Immature natural killer cell (primary cell): Measurements from ENCODE around the gene ZNF169. TPM values are rescaled to one million over a fixed set of nuclear protein-coding genes. Genes with fewer than 3 reads are reported as not detected.
"Not testable (repeated sequence)": the region's sequence is repeated elsewhere in the genome, so short reads cannot be mapped to it uniquely, and the experiment has no call there.

Source experiments
- DNase-seq, 3 donors: peaks; one replicate each; pipeline ENCODE4 v3.0.0; 2022; ENCODE audit warnings: mixed read lengths in 1 of 3
- H3K27ac Mint-ChIP-seq, 6 donors: one replicate each; pipeline ENCODE4 v1.8.0; 2020; ENCODE audit warnings: mixed read lengths in 6 of 6, mild to moderate bottlenecking in 5 of 6, inconsistent platforms in 4 of 6, moderate library complexity in 3 of 6
- H3K27me3 Mint-ChIP-seq, 3 donors: one replicate each; pipeline ENCODE4 v1.8.0; 2020 to 2021; ENCODE audit warnings: low read depth in 3 of 3, mild to moderate bottlenecking in 3 of 3, mixed read lengths in 3 of 3, moderate library complexity in 3 of 3, inconsistent platforms in 1 of 3
- H3K36me3 Mint-ChIP-seq, 3 donors: one replicate each; pipeline ENCODE4 v1.8.0; 2020; ENCODE audit warnings: mixed read lengths in 3 of 3, inconsistent platforms in 2 of 3, mild to moderate bottlenecking in 2 of 3
- H3K4me1 Mint-ChIP-seq, 2 donors: one replicate each; pipeline ENCODE4 v1.8.0; 2020; ENCODE audit warnings: inconsistent platforms in 2 of 2, mild to moderate bottlenecking in 2 of 2, mixed read lengths in 2 of 2, moderate library complexity in 1 of 2
- H3K4me3 Mint-ChIP-seq, 5 donors: one replicate each; pipeline ENCODE4 v1.8.0; 2020; ENCODE audit warnings: mild to moderate bottlenecking in 5 of 5, mixed read lengths in 5 of 5, inconsistent platforms in 3 of 5, moderate library complexity in 3 of 5
- H3K9me3 Mint-ChIP-seq, 6 donors: one replicate each; pipeline ENCODE4 v1.8.0; 2020; ENCODE audit warnings: mild to moderate bottlenecking in 6 of 6, mixed read lengths in 6 of 6, inconsistent platforms in 4 of 6, moderate library complexity in 3 of 6
- polyA plus RNA-seq, 3 donors: library from polyadenylated mRNA; unstranded; fragments of 300-500 nt; fragmentation: Illumina TruSeq; gene quantifications; one replicate each; pipeline ENCODE4 v1.2.3, GENCODE V29; 2021

The ZNF169 gene
- polyA plus RNA-seq, 3 donors from 2014 or later: 0.48 to 3.7 (median 0.68) TPM

GRCh38 chr9:94301583-94301982, 42.5 kb downstream of the ZNF169 start:
- H3K27me3 Mint-ChIP-seq: peaks cover 0 to 2% (median 0%) of the 10 kb centered on the region in 3 donors
- no peak overlapping the region for H3K4me3 Mint-ChIP-seq
- no peaks in the 10 kb centered on the region for H3K4me1 Mint-ChIP-seq
- no peak for DNase-seq
- H3K9me3 Mint-ChIP-seq: no peaks in the 10 kb centered on the region
- H3K27ac Mint-ChIP-seq: no peak overlapping the region
- H3K36me3 Mint-ChIP-seq: peaks cover 10 to 27% (median 20%) of the 10 kb centered on the region in 3 donors

GRCh38 chr9:94302426-94302825, 43.3 kb downstream of the ZNF169 start:
- Mint-ChIP-seq H3K4me3 (no peak overlapping the region), H3K27me3 (peaks cover 0 to 2% (median 0%) of the 10 kb centered on the region in 3 donors), H3K4me1 (no peaks in the 10 kb centered on the region), H3K36me3 (peaks cover 10 to 23% (median 14%) of the 10 kb centered on the region in 3 donors), H3K9me3 (no peaks in the 10 kb centered on the region), H3K27ac (no peak overlapping the region)
- no peak for DNase-seq

GRCh38 chr9:94303321-94303720, 44.2 kb downstream of the ZNF169 start:
- H3K27me3 Mint-ChIP-seq: peaks cover 0 to 2% (median 0%) of the 10 kb centered on the region in 3 donors

GRCh38 chr9:94315034-94315984, 56.2 kb downstream of the ZNF169 start:
- not testable (repeated sequence) for H3K36me3 Mint-ChIP-seq, H3K27ac Mint-ChIP-seq, H3K27me3 Mint-ChIP-seq, H3K9me3 Mint-ChIP-seq, H3K4me1 Mint-ChIP-seq, H3K4me3 Mint-ChIP-seq, DNase-seq

More at GRCh38 chr9:94303321-94303720, 44.2 kb downstream of the ZNF169 start:
- peaks cover 10 to 23% (median 14%) of the 10 kb centered on the region in 3 donors for H3K36me3 Mint-ChIP-seq
- no peak overlapping the region for H3K4me3 Mint-ChIP-seq
- H3K27ac Mint-ChIP-seq: no peak overlapping the region
- no peaks in the 10 kb centered on the region for H3K4me1 Mint-ChIP-seq
- no peaks in the 10 kb centered on the region for H3K9me3 Mint-ChIP-seq
- no peak for DNase-seq

- H3K36me3 Mint-ChIP-seq, H3K9me3 Mint-ChIP-seq, H3K4me1 Mint-ChIP-seq, H3K27me3 Mint-ChIP-seq, H3K27ac Mint-ChIP-seq, H3K4me3 Mint-ChIP-seq: not testable (repeated sequence)
- DNase-seq: peak in 2 of 3 donors; percentile 17 to 21
These were observed 57.1 kb downstream of the ZNF169 start for GRCh38 chr9:94316236-94316635.

GRCh38 chr9:94317949-94318657, 59.0 kb downstream of the ZNF169 start:
- DNase-seq, H3K4me3 Mint-ChIP-seq, H3K36me3 Mint-ChIP-seq, H3K9me3 Mint-ChIP-seq, H3K27me3 Mint-ChIP-seq, H3K27ac Mint-ChIP-seq, H3K4me1 Mint-ChIP-seq: not testable (repeated sequence)

GRCh38 chr9:94322342-94322940, 63.3 kb downstream of the ZNF169 start:
- not testable (repeated sequence) for H3K4me1 Mint-ChIP-seq, H3K27ac Mint-ChIP-seq, H3K27me3 Mint-ChIP-seq, H3K36me3 Mint-ChIP-seq, DNase-seq, H3K9me3 Mint-ChIP-seq, H3K4me3 Mint-ChIP-seq

- H3K4me1 Mint-ChIP-seq, DNase-seq, H3K27me3 Mint-ChIP-seq, H3K27ac Mint-ChIP-seq, H3K4me3 Mint-ChIP-seq, H3K36me3 Mint-ChIP-seq, H3K9me3 Mint-ChIP-seq: not testable (repeated sequence)
These were observed 64.2 kb downstream of the ZNF169 start for GRCh38 chr9:94323153-94323798.

GRCh38 chr9:94325583-94325982, 66.5 kb downstream of the ZNF169 start:
- not testable (repeated sequence) for H3K4me3 Mint-ChIP-seq, H3K9me3 Mint-ChIP-seq, H3K27me3 Mint-ChIP-seq, DNase-seq, H3K36me3 Mint-ChIP-seq, H3K4me1 Mint-ChIP-seq, H3K27ac Mint-ChIP-seq

- not testable (repeated sequence) for H3K4me3 Mint-ChIP-seq, H3K4me1 Mint-ChIP-seq, H3K9me3 Mint-ChIP-seq, DNase-seq, H3K36me3 Mint-ChIP-seq, H3K27me3 Mint-ChIP-seq
- peak within 1 kb of the TSS in 1 of 6 donors; percentile 64 for H3K27ac Mint-ChIP-seq
These were observed 69.4 kb downstream of the ZNF169 start, which contains the start of gene NUTM2F for GRCh38 chr9:94328544-94328943. Gene NUTM2F (minus strand): TSS chr9:94328644. CDS start chr9:94328623, 21 bp downstream.

- H3K27ac Mint-ChIP-seq, H3K36me3 Mint-ChIP-seq, H3K27me3 Mint-ChIP-seq, H3K9me3 Mint-ChIP-seq, H3K4me3 Mint-ChIP-seq, DNase-seq, H3K4me1 Mint-ChIP-seq: not testable (repeated sequence)
These were observed 77.3 kb downstream of the ZNF169 start for GRCh38 chr9:94336445-94336844.

GRCh38 chr9:94338723-94339122, 79.6 kb downstream of the ZNF169 start:
- H3K27me3 Mint-ChIP-seq, H3K36me3 Mint-ChIP-seq, H3K4me1 Mint-ChIP-seq, H3K4me3 Mint-ChIP-seq, H3K9me3 Mint-ChIP-seq, DNase-seq, H3K27ac Mint-ChIP-seq: not testable (repeated sequence)

GRCh38 chr9:94339657-94340056, 80.6 kb downstream of the ZNF169 start:
- not testable (repeated sequence) for DNase-seq, H3K27me3 Mint-ChIP-seq, H3K36me3 Mint-ChIP-seq, H3K9me3 Mint-ChIP-seq, H3K4me1 Mint-ChIP-seq, H3K27ac Mint-ChIP-seq, H3K4me3 Mint-ChIP-seq

GRCh38 chr9:94340750-94341149, 81.7 kb downstream of the ZNF169 start:
- H3K36me3 Mint-ChIP-seq, H3K4me3 Mint-ChIP-seq, H3K4me1 Mint-ChIP-seq, H3K9me3 Mint-ChIP-seq, H3K27ac Mint-ChIP-seq, H3K27me3 Mint-ChIP-seq, DNase-seq: not testable (repeated sequence)
